IMR-90 (cell line): ENCODE measurements around the gene CXCL8.

ENCODE experiments used
- CHD1 ChIP-seq: IDR thresholded peaks from 2 replicates; pipeline ENCODE4 v1.6.1; 2012; ENCODE audit warnings: low read depth, low read length, improper control_type of control experiment
- CTCF ChIP-seq: conservative IDR thresholded peaks from 2 replicates; pipeline ENCODE4 v1.5.1; 2012; ENCODE audit warnings: mild to moderate bottlenecking, low read depth, low read length, improper control_type of control experiment
- ELK1 ChIP-seq: fragments of 150-350 bp; IDR thresholded peaks from 2 replicates; pipeline ENCODE4 v1.6.1; 2016; ENCODE audit warnings: low read depth, mild to moderate bottlenecking, low read length, moderate library complexity, borderline replicate concordance
- MXI1 ChIP-seq: IDR thresholded peaks from 2 replicates; pipeline ENCODE4 v1.6.1; 2012; ENCODE audit warnings: low read depth, mild to moderate bottlenecking, low read length, moderate library complexity, borderline replicate concordance
- POLR2A ChIP-seq: IDR thresholded peaks from 2 replicates; pipeline ENCODE4 v1.6.1; 2012; ENCODE audit warnings: mild to moderate bottlenecking, low read depth, low read length
- RAD21 ChIP-seq: IDR thresholded peaks from 2 replicates; pipeline ENCODE4 v1.6.1; 2012; ENCODE audit warnings: low read length, improper control_type of control experiment
- SMC3 ChIP-seq: fragments of 150-350 bp; IDR thresholded peaks from 2 replicates; pipeline ENCODE4 v1.6.1; 2016; ENCODE audit warnings: low read depth, mild to moderate bottlenecking, antibody characterized with exemption, low read length, moderate library complexity

DNA sequence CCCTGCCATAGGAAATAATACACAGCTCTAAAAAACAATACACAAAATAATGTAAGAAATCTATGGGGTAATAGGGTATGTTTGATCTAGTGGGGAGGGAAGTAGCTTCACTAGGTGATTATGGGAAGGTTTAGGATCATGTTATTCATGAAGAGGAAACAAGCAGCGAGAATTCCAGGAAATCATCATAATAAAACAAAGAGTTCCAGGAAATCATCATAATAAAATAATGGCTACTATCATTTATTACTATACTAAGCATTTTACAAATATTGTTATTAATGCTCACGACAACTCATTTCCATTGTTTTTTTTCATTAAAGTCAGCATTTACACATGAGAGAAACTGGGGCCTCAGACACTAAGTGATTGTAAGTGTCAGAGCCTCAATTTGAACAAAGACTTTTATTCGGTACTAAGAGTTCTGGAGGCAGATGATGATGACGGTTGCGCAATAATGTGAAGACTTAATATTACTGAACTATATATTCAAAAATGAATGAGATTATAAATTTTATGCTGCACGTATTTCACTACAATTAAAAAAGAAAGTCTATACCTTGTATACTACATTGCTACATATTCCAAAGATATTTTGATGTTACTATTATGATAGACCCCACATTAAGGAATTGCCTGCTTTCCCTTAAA lies 12.2 kb upstream of the CXCL8 start:
- no peak for TF ChIP-seq SMC3
- TF ChIP-seq CTCF = no peak
- TF ChIP-seq RAD21 = no peak
- TF ChIP-seq CHD1 = no peak
- TF ChIP-seq MXI1 = no peak
- no peak for TF ChIP-seq POLR2A
- no peak for TF ChIP-seq ELK1
